ENCODE measurements around the gene ZNF536.

ZNF536 gene

DNA sequence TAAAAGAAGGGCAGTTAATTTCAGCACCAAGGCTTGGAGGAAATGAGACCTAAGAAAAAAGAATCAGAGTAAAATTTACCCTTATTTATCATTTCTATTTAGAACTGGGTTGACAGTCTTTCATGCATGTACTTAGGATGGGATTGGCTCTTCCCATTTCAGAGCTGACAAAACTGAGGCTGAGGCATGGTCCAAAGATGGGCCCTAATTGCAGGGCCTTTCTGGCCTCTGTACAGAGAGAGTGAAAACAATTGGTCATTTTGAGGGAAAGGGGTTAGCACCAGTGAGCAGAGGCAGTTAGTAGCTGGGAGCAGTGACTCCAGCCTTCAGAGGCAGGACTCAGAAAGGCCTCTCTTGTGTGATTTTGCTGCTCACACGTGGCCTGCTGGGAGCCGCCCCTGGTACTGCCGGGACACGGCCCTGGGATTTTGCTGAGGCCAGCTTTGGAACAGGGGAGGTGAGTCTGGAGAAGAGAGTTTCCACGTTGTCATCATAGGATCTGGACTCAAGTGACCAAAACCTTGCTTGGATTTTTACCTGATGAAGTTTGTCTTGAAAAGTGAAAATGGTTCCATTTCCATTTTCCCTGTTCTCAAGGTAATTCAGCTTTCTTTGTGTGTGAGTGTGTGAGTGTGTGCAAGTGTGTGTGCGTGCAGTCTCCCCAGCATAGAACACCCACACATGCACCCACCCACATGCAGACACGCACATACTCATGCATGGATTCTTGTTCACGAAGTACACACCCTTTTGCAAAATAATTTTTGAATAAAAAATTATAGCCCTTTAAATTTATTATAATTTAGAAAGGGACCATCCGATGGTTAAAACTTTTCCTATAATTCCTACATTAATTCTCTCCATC is at the start of gene ZNF536:
ZNF536 (plus strand) TSS at position 425 of the 865 bp plus-strand sequence. CDS start 71,179 bp downstream, outside the sequence.
- no peak for DNase-seq

DNA sequence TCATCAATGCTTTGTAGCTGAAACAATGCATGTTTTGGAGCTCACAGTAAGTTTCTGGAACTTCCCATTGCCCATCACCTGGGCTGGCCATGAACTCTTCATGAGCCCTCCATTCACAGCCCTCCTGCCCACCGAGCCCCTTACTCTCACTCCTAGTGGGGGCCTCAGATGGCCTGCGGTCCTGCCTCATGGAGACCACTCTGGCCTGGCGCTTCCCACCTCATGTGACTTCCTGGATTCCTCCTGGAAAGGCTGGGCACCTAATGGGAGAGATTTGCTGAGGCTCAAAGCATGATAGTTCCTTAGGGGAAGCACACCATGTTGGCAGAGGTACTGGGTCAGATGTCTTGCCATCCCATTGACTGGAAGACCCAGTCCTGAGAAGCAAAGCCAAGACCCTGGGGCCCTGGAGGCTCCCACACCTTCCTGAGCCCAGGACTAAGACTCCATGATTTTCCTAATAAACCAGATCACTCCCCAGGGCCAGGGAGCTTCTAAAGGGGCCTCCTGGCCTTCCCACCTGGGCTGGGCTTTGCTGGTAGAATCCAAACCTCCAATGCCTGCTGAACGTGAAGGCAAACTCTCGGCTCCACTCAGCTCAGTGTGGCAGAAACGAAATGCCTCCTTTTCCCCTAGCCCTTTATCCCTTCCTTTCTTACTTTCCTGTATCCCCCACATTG is 49.4 kb upstream of the ZNF536 start:
- no peak for DNase-seq

DNA sequence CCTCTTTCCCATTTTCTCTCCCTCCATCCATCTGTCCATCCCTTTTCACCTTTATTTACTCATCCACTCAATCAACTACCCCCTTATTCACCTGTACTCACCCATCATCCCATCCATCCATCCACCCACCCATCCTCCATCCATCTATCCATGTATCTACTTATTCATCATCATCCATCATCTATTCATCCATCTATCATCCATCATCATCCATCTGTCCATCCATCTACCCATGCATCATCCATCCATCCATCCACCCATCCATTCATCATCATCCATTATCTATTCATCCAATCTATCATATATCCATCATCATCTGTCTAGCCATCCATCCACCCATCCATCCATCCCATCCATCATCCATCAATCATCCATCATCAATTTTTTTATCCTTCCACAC is 48.3 kb upstream of the ZNF536 start:
- DNase-seq = no peak

DNA sequence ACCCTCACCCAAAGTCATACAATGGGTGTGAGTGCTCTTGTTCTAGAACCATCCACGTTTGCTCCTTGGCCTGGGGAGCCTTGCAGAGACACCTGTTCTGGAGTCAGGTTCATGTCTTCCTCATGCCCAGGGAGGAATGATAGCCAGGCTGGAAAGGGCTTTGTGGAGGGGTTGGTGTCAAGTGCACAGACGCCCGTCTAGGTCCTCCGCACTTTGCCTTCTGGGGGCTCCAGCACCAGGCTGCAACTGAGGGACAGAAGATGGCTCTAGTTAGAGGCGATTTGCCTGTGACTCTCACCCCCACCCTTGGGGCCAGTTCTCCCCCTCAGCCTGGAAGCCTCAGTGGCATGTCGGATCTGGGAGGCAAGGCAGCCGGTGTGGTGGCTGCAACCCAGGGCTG is 47.2 kb upstream of the ZNF536 start:
- DNase-seq = no peak

DNA sequence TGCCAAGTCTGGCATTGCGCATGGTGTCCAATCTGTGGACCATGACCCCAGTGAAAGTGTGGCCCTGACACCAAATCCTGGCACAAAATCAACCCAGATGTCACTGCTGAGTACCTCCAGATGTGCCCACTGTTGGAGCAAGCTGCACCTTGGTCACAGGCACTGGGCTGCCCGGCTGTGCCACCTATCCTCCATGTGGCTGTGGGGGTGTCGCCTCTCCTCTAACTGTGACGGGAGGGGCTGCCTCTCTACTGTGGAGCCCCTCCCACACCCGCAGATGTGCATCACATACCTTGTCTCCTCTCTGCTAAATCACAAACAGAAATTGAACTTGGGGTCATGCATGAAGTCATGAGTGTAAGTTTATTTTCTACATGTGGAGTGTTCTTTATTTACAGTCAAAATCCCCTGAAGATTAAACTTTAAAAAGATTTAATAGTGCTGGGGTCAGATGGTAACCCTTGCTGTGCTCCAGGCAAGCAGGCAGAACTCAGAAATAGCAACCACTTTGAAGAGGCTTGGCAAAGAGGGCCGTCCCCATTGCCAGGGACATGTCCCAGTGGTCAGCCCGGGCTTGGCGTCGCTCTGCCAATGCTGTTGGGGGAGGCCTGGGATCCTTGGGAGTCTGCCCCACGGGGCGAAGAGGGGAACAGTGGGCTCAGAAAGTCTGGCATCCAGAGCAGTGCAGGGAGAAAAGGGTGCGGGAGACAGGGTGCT is 46.4 kb upstream of the ZNF536 start:
- DNase-seq = no peak

DNA sequence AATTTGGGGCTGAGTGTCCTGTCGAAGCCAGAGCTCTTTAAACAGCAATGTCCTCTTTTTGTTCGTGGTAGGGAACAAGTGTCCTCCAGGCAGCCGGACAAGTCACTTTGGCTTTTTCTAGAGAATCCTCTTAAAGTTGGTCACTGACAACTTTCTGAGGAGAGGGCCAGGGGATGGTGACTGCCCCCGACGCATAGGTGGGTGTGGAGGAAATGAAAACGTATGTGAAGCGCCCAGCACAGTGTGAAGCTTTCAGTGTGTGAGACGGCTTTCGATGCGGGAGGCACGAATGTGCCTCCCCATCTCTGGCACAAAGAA is 45.8 kb upstream of the ZNF536 start:
- no peak for DNase-seq

DNA sequence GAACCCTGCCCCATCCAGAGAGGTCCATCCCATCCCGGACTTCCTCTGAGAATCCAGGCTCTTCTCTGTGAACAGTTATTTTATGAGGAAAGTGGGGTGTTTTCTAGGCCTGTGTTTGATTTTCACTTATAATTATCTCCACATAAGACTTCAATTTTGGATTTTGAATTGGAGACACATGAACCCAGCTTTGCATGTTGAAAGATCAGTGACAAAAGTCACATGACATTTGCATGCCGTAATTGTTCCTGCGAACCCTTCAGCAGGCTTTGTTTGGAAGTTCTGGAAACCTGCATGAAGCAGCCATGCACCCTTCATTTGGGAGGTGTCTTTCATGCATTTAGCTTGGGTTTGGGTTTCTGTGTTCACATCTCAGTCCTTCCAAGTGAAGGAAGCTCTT is 44.9 kb upstream of the ZNF536 start:
- no peak for DNase-seq

DNA sequence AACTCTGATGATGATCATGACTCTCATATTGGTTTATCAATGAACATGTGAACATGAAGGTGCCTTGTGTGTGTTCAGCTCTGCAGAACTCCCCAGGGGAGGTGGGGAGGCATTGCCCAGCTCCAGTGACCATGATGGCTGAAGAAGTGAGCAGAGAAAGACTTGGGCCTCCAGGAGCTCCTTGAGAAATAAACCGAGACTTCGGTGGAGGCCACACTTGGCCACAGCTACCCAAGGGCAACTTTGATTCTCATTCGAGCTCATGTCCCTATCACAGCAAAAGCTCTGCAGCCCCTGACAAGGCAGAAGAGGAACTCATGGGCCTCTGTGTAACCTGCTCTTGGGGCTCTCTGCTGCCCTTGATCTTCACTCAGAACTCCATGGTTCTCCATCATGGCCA is 44.1 kb upstream of the ZNF536 start:
- DNase-seq = no peak

DNA sequence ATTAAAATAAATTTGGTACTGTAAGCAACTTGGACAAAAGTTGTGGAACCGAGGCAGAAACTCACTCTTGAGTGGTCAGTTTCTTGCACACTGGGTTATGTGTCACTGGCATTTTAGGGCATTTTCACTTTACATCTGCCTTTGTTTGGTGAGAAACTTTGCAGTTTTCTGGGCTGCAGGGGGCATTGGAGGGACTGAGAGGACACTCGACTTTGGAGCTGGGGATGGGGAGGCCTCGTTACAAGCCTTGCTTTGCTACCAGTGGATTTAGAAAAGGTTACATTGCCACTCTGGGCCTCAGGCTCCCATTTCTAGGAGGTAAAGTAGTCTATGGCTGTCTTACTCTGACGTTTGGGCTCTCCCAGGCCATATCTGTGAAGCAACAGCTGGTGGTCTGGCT is 41.9 kb upstream of the ZNF536 start:
- no peak for DNase-seq

DNA sequence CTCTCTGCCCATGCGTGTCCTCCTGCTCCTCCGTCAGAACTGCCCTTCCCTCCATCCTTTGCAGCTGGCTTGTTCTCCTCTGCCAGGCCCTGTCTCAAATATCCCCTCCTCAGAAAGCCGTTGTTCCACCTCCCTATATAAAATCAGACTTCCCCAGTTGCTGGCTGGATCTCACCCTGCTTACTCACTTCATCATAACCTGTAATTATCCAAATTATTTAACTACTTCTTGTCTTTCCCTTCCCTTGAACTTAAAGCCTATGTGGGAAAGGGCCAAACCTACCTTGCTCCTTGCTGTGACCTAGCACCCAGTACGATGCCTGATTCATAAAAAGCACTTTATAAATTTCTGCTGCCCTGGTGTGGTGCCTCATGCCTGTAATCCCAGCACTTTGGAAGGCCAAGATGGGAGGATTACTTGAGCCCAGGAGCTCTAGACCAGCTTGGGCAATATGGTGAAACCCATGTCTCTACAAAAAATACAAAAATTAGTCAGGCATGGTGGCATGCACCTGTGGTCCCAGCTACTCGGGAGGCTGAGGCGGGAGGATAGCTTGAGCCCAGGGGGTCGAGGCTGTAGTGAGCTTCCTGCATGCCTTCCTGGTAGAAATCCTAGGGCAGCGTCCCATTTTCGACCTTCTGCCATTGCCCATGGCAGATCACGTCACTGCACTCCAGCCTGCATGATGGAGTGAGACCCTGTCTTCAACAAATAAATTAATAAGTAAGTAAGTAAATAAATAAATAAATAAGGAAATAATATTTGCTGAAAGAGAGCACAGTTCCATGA is 39.5 kb upstream of the ZNF536 start:
- no peak for DNase-seq

DNA sequence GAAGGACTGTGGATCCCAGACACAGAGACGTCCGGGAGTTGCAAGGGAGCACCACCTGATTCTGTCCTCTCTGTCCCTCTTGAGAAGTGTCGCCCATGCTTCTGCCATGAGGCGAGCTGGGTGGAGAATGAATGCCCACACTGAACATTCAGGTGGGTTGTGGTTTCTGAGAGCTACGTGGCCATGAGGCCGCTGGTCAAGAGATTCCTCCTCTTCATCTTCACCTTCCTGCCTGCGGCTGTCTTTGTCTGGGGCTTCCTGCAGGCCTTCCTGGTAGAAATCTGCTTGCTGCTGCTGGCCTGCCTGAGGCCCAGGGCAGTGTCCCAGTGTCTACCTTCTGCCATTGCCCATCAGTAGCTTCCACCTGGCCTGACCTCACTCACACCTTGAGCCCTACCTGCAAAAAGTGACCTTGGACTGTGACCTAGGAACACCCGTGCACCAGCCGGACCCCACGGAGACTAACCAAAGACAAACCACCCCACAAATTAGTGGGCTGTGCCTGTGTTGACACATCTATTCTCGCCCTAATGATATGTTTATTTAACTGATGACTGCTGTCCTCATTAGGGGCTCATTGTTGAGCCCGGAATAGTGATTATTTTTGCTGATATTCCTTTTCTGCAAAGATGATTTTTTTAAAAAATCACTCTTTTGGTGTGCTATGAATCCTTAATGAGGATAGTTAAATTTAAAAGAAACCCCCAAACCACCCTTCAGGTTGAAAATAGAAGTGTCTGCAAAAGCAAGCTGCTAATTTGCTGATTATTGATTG is 38.7 kb upstream of the ZNF536 start:
- no peak for DNase-seq

DNA sequence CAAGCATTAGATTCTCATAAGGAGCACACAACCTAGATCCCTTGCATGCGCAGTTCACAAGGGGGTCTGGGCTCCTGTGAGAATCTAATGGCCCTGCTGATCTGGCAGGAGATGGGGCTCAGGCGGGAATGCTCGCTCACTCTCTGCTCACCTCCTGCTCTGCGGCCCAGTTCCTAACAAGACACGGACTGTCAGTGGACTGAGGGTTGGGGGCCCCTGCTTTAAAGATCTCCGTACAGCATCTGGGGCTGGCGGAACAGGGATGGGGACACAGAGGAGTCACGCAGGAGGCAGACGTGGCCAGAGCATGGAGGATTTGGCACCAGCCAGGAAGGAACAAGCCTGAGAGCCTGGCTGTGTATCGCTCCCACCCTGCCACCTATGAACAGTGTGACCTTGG is 37.3 kb upstream of the ZNF536 start:
- no peak for DNase-seq

DNA sequence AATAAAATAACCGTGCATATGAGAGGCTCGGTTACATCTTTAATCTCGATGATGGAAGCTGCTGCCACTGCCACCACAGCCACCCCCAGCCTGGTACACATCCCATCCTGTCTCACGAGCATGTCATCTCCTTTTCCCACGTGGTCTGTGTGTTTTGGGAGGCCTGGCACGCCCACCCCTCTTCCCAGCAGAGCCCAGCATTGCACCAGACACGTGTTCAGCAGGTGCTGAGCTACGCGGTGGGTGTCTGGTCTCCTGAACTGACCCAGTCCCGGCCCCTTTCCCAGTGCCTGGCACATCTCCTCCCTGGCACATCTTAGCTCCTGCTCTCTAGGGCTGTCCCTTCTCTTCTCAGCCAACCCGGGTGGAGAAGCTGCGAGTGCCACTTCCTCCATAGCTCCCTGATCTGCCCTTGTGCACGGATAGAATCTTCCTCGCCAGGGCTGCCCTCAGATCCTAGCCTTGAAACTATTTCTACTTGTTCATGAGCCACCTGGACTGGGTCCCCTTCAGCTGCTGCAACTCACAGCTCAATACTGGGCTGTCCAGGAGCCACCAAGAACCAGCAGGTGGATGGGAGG is 36.8 kb upstream of the ZNF536 start:
- DNase-seq = no peak

DNA sequence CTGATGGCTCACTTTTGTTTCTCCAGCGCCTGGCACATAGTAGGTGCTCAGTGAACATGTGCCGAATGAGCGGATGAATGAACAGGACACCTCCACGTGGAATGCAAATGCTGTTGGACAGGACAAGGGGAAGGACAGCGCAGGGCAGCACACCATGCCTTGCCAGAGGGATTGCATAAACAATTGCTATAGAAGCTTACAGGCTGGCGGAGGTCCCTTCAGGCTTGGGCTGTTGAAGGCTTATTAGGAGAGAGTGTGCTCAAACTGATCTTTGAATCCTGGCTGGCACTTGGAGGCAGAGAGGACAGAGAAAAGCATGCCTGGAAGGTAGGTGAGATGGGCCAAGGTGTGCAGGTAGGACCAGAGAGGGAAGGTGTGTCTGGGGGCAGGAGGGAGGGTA is 35.9 kb upstream of the ZNF536 start:
- no peak for DNase-seq

DNA sequence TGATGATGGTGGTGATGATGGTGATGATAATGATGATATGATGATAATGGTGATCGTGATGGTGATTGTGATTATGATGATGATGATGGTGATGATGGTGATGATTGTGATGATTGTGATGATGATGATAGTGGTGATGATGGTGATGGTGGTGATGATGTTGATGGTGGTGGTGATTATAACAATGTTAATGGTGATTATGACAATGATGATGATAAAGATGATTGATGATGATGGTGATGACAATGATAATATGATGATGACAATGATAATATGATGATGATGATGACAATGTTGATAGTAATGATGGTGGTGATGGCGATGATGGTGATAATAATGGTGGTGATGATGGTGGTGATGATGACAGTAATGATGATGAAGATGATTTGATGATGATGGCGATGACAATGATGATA is 34.1 kb upstream of the ZNF536 start:
- DNase-seq = no peak

DNA sequence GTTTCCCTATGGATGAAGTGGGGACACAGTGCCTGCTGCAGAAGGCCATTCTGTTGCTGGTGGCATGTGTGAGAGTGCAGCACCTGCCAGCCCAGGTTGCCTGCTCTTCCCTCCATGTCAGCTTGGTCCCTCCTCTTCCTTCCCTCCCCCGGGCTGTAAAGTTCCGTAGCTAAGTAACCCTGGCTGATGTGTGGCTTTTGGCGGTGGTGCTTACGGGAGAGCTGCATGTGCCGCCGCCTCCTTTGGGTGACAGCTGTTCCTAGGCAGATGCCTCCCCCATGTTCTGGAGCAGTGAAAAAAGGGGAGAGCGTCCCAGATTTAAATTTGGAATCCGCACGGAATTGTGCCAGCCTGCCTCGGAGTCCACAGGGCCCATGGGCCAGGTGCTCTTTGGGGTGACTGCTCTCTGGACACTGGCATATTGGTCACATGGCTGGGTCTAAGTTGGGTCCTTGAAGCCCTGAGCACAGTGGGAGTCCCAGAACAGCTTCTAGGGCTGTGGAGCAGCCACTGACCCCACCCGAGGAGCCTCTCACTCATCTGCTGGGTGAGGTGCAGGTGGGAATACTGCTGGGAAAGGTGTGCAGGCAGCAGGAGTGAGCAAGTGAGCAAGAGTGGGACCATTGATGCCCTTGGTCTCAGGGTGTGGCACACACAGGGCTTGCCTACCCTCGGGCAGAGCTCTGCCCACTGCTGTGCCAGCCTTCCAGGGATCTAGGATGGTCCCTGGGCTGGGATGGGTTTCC is 33.1 kb upstream of the ZNF536 start:
- DNase-seq = no peak

DNA sequence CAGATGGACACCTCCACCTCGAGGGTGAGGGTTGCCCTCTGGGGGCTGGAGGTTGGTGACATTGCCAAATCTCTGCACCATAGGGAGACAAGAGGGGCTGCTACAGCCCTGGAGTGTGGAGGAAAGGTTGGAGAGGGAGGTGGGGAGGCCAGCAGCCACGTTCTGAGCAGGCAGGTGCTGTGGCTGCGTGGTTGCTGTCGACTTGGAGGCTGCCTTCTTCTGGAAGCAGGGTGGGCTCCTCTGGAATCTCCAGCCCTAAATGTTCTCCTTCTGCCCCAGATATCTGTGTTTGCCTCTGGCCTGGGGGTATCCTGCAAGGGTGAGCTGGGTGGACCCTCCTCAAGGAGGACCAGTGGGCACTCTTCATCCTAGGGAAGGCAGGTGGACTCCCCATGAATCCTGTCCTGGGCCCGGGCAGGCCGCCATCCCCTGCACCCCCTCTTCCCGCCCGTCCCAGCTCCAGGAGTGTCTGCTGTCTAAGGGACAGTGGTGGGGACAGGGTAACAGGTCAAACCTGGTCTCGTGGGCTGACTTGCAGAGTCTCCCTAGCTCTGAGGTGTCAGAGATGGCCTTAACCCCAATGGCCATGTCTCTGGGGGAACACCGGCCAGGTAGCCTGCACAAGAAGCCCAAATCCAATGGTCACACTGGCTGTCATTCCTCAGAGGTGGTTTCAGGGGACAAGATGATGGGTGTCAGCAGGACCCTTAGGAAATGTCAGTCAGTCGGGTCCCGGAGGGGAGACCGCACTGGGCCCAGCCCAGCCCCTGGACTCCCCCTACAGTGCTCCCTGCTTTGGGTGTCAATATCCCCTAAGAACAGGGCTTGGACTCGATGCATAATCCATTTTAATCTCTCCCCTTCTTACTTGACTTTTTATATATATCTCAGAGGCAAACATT is 32.3 kb upstream of the ZNF536 start:
- no peak for DNase-seq

DNA sequence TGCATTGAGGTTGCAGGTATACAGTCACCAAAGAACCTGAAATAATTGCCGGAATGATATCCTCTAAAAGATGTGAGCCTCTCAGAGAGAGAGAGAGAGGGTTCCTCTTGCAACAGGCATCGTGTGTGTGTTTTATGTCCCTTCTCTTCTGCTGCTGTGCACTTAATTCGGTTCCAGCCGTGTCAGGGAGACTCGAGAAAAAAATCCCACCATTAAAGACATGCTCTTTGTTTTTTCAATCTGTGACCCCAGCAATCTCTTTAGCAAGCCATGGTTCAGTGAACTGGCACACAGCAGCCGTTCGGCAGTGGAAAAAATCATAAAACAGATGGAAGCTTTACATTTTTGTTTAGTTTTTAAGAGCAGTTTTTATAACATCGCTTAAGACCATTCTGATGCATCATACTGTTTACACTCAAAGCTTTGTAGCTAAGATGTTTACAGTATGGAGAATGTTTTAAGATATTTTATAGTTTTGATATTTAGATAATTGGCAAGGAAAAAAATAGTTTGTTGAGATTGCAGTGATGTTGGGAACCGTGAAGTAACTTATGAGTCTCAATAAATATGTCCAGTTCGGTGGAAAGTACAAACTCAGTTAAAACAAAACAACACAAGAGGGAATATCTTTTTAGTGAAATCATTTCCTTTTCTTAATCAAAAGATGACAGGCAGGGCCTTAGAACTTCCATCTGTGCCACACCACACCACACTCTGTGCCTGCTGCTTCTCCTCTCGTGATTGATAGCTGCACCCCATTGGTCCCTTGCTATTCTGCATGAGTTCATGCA is 31.2 kb upstream of the ZNF536 start:
- DNase-seq = peak; percentile 89

DNA sequence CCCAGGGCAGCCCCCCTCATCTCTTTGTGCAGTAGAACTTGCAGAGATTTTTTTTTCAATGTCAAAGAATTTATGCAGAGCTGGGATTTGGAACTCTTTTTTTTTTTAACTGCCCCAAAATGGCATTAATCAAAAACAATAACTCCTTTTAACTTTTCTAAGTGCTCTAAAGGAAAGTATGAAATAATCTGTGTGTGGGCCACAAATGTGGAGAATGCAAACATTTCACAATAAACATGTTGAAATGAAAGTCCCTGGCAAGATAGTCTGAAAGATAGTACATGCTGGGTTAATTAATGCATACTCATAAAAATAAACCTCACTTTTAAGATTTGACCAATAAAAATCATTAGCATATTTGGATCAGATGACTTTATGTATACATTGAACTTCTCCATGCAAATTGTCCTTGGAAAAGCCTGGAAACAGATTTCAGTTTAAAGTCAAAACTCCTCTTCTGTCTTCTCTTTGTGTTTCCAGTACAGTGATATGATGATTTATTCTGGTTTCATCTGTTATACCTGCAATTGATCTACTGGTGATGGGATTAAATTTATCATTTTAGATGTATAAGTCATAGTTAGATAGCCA is 30.5 kb upstream of the ZNF536 start:
- DNase-seq = no peak

Measured in eye (tissue), 1 donor.